GM18517 (cell line): Measurements from ENCODE around the gene TRIM67.
A peak's percentile ranks its signal among the peaks of the same experiment; 100 is the strongest.

Experiments
- ATAC-seq: cut with Tn5 transposase; IDR thresholded peaks from one replicate; pipeline ENCODE4 v1.9.1; 2021; ENCODE audit warnings: mild to moderate bottlenecking, moderate library complexity; ENCODE audit not compliant: unreplicated experiment

TRIM67 gene

GRCh38 chr1:231231511-231231910 lies 69.7 kb downstream of the TRIM67 start:
- ATAC-seq: no peak

DNA sequence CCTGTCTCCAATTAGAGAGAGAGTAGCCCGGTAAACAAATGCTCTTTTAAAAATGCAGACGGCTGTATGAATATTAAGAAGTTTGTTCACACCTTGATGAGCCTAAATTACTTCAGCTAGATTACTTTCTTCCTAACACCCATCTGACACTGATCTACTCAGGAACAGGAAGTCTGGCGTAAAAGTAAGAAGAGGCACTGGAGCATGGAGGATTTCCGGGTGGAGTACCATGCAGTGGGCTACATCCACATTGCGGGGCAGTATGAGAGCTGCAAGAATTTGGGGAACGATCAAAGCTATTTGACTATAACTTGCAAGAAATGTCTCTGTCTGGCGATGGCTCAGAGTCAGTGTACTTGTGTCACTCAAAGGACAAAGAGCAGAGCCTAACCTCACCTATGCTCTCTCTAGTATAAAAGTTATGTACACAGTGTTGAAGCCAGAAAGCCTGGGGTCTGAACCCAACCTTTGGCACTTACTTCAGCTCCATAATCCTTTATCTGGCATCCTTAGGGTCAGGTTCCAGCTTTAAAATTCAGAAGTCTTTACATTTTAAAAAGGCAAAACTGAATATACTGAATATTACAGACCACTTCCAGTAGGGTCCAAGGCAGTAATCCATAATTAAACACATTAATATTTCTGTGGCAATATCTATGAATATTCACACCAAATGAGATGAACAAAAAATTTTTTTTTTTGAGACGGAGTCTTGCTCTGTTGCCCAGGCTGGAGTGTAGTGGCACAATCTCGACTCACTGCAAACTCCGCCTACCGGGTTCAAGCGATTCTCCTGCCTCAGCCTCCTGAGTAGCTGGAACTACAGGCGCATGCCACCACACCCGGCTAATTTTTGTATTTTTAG lies 71.2 kb downstream of the TRIM67 start:
- peak; percentile 73 for ATAC-seq

GRCh38 chr1:231233735-231234417 lies 72.0 kb downstream of the TRIM67 start:
- ATAC-seq: no peak

GRCh38 chr1:231234506-231234905 lies 72.6 kb downstream of the TRIM67 start:
- ATAC-seq: no peak

GRCh38 chr1:231235526-231236207 lies 73.8 kb downstream of the TRIM67 start:
- no peak for ATAC-seq

- ATAC-seq: no peak
These were observed 74.3 kb downstream of the TRIM67 start for GRCh38 chr1:231236208-231236591.

DNA sequence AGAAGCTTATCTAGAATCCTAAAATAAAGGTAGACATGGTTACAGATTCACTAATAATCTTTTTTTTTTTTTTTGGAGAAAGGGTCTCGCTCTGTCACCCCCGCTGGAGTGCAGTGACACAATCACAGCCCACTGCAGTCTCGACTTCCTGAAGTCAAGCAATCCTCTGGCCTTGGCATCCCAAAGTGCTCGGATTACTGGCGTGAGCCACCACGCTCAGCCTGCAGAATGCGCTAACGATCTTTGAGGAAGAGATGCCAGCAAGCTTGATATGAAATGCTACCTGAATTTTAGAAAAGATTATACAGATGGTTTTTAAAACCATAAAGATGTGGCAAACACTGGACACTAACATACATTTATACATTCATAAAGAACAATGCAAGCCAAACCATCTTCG lies 75.1 kb downstream of the TRIM67 start:
- ATAC-seq: no peak

- ATAC-seq: no peak
These were observed 76.4 kb downstream of the TRIM67 start for GRCh38 chr1:231238298-231238697.

- ATAC-seq: no peak
These were observed 78.6 kb downstream of the TRIM67 start for GRCh38 chr1:231240531-231240882.

GRCh38 chr1:231240883-231241735 lies 79.3 kb downstream of the TRIM67 start, which contains the start of gene GNPAT:
GNPAT (plus strand) TSS chr1:231241212; CDS start chr1:231241379, 167 bp downstream.
- peak; percentile 91 for ATAC-seq

GRCh38 chr1:231241750-231242149 lies 79.9 kb downstream of the TRIM67 start:
- peak; percentile 15 for ATAC-seq

GRCh38 chr1:231242516-231243198 lies 80.8 kb downstream of the TRIM67 start:
- no peak for ATAC-seq

- ATAC-seq: no peak
These were observed 86.9 kb downstream of the TRIM67 start for GRCh38 chr1:231248778-231249177.

- no peak for ATAC-seq
These were observed 90.5 kb downstream of the TRIM67 start for GRCh38 chr1:231252336-231252735.

GRCh38 chr1:231260351-231260750 lies 98.5 kb downstream of the TRIM67 start:
- ATAC-seq: no peak

- no peak for ATAC-seq
These were observed 102.8 kb downstream of the TRIM67 start for GRCh38 chr1:231264642-231265041.

GRCh38 chr1:231265379-231265778 lies 103.5 kb downstream of the TRIM67 start:
- ATAC-seq: no peak

GRCh38 chr1:231266811-231267322 lies 105.0 kb downstream of the TRIM67 start:
- ATAC-seq: no peak
